G401.6 (cell line): ENCODE measurements around the gene IL1RAPL2.

Experiments used
- FAIRE-seq: peaks from 2 replicates; lab custom pipeline; 2012; peaks lifted over from hg19 to GRCh38; lab: Jason Lieb, UNC

IL1RAPL2 gene

DNA sequence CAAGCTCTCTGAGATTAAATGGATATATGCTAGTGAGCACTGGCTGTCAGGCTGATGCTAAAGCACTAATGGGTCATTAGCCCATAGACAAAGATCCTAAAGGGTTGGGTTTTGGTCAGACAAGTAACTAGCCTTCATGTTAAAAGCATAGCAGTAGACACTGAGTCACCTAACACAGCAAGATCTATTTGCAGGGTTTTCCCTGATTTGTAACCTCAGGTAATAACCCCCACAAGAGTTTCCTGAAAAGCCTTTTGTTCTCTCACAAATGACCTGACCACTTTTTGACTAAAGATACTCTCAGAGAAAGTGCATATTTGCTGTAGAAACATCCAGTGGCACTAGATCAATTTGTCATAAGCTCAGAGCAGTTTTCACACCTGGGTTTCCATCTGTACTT, 905.6 kb downstream of the IL1RAPL2 start:
- no peak for FAIRE-seq

DNA sequence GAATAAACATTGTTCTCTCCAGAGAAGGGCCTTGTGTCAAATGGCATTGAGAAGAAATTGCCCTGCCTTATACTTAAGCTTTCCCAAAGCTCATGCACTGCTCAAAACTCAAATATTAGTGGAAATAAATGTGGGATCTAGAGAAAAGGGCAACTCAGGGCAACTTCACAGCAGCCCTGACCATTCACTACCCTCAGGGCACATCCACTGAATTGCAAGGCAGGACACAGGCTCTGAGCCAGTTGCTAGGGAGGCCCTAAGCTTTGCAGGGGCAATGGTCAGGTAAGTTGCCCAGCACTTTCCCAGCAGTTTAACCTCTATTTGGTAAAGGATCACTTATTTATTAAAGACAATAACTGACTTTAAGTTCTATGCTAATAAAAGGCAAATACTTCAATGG, 909.8 kb downstream of the IL1RAPL2 start:
- FAIRE-seq = no peak

DNA sequence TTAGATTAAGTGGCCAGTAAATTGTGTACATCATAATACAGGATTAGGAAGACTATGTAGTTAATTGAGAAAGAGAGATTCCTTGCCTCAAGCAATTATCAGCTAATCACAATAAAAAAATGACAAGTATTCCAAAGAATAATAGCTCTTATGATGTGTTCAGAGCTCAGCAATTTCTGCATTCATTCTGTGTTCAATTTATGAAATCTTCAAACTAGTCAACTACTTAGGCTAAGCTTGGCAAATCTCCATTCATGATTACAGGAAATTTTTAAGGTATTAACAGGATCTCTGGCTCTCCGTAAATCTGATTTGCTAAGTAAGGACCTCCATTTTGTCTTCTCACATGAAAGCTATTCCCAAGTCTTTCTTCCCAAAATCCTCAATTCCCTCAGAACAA, 911.4 kb downstream of the IL1RAPL2 start:
- FAIRE-seq = no peak

DNA sequence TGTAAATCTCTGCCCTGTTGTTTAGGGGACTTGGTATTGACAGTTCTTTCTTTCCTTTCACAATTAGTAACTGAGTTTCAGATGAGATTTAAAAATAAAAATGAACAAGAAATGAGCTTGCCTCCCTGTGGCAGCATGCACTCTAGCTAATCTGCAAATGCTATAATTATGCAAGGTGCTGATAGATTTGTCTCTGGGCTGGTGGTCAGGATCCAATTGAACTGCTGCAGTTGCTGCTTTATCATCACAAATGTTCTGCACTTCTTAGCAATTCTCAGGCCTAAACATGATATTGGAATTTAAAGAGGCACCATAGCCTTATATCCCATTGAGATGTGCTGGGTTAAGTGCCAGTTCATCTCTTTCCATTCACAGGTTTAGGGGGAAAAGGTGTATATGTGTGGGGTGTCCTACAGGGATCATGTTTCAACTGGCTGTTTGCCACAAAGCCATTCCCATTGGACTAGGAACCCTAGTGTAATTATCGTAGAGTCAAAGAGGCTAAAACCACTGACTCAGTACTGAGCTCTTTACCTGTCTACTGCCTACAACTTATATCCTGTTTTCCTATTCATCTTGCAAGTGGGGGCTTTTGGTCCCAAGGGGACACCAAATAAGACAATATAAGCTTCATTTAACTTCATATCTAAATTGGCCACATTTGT, 914.8 kb downstream of the IL1RAPL2 start:
- no peak for FAIRE-seq

DNA sequence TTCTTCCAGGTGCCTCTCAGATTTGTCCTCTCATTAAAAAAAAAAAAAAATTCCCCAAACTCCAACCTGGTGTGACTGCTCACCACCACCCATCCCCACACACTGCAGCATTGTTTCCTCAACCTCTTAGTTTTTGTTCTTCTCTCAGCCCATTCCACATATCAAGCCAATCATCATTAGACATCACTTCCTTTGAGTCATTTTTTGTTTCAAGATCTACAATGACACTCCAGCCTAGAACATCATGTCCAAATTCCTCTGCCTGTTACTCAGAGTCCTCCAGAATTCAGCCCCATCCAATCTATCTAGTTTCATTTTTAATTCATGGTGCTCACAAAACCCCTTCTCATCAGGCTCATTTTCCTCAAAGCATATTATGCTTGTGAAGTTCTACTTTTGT, 917.0 kb downstream of the IL1RAPL2 start:
- no peak for FAIRE-seq

DNA sequence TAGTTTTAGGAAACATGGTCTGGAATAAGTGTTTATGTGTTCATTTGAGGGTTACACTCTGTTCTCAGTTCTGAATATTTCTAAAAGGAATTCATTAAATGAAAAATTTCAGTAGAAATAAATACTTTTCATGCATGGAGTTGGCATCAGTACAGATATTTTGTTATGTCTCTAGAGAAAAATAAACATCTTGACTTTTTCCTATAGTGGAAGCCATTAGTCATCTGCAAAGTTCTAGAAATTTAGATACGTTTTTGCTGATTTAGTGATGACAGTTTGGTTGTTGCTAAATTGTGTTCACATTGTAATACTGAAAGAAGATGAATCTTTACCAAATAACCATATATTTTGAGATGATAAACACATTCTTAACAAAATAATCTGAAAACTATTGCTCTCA, 922.7 kb downstream of the IL1RAPL2 start:
- FAIRE-seq = no peak

DNA sequence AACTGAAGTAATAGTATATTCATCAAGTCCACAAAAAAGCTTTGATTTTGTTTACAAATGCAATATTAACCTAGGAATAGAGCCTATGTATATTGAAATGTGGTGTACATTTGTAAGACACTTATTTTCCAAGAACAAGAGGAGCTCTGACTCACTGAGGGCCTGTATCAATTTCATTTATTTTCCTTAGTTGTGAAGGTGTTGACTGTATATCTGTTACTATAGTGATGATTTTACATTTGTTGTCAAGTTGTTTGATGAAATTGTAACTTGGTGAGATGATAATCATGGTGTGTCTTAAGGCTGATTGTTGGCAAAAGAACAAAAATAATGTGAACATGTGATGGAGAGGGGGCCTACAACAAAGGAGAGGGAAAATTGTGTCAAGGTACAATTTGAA, 929.4 kb downstream of the IL1RAPL2 start:
- FAIRE-seq = no peak

DNA sequence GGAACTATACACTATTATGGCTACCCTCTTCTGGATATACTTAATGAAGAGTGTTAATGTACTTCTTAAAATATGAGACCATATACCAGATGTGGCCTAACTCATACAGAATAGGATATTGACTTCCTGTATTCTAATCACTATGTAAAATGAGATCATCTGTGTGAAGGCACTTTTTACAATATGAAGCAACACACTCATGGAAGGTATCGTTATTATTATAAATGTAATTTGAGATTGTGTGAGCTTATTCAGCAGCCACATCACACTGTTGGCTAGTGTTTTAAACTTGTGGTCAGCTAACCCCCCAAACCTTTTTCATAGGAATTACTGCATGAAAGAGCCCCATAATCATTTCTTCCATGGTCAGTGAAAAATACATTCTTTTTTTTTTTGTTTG, 936.3 kb downstream of the IL1RAPL2 start:
- no peak for FAIRE-seq

DNA sequence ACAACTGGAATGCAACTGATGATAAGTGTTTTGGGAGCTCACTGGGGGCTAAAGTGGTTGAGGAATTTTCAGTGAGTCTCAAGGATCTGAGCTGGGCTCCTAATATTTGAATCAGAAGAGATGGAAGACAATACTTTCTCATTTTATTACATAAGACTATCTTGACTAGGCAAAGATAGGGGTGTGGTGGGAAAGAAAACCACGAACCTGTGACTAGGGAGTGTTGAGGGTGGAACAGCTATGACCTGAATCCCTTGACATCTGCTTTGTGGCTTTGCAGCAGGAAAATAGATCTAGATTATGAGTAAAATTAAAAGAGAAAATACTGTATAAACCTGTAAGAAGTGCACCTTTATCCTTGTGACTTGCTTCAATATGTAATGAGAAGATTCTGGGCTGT, 949.6 kb downstream of the IL1RAPL2 start:
- no peak for FAIRE-seq

DNA sequence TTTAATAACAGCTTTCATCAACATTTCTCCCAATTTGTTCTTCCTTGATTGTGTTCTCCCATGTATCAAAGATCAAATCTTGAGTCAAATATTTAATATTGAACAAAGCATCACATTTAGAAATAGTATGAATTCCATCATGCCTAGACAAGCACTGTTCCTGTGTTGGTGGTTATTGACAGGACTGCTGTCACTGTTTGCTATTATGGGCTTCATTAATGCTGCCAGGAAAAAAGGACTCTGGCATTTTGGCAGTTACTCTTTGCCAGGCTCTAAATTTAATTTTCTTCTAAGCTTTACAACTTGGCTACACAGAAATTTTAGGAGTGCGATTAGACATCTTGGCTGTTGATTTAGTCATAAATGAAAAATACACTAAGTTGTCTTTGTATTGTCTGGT, 960.4 kb downstream of the IL1RAPL2 start:
- no peak for FAIRE-seq

DNA sequence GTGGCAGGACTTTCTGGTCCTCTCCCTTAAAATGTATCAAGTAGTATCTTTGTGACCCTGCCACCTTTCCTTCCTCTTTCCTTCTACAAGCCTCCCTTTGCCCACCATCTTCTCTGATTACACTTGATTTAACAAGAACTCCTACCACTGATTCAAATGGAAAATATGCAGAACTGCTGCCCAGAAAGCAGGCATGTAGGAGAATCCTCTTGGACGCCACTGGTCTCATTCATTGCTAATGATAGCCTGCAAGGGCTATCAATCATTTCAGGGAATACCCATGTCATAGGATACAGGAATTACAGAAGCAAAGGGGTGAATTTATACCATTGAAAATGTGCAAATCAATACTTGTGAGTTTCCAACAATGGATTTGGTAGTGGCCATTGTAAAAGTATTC, 961.8 kb downstream of the IL1RAPL2 start:
- no peak for FAIRE-seq

DNA sequence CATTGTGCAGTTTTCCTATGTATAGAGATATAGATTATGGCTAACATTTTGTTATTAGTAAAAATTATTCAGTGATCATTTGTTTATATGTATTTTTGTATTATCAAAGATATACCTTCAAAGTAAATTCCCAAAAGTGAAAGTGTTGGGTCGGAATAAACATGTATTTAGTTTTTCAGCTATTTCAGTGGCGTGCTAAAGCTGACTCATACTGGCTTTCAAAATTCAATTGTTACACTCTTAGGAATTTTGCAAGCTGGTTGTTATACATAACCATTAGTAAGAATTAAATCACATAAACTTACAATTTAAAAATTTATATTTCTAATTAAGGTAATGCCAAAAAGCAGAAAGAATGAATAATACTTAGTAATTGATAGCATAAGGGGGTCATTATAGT, 968.0 kb downstream of the IL1RAPL2 start:
- no peak for FAIRE-seq

DNA sequence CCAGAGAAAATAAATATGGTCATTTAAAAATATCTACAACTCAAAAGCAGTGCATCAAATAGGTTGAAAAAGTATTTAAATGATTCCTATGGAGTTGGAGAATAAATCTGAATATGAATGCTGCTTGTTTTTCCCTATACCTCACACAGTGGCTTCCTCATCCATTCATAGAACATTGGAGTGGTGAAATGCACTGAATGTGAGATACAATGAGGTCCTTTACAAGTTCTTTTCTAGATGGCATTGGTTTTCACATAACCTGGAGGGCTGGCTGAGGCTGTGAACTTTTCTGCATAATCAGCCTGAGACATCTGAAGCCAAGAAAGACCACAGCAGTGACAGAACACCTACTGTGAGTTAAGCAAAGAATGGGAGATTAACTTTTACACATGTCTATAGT, 977.3 kb downstream of the IL1RAPL2 start:
- FAIRE-seq = no peak

DNA sequence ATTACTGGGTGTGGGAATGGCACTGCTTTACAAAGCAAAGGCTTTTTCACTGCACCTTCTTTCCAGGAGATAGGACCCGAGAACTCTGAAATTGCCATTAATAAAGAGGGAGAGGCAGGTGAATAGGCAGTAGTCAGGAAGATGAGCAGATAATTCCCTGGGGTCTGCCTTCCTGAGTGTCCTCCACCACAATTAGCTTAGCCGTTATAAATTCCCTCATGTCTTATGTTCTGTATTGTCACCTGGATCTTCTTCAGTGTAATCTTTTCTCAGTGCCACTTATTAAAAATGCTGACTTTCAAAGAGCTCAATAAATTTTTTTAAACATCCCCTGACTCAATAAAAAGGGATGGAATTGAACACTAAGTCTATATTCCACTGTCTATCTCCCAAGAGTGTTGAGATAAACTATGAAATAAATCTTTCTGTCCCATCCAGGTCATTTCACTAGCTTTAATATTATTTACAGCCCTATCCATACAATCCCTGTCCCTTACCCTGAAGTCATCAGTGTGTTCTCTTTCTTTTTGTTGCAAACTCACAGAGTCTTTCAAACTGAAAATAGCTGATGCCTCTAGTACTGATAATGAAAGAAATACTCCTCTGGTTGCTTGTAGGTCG, 984.2 kb downstream of the IL1RAPL2 start:
- no peak for FAIRE-seq

DNA sequence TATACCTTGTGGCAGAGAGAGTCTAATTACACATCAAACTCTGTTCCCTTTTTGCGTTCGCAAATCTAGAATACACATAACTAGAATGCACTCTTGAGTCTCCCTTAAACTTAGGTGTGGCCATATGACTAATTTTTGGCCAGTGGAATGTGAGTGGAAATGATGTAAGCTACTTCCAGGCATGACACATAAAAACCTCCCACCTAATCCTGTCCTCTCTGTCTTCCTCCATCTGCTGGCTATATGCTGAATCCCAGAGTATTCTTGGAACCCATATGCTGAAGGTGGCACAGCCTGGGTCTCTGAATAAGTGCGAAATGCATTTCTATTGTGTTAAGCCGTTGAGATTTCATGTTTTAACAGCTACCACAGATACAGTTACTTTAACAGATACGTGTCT, 986.4 kb downstream of the IL1RAPL2 start:
- no peak for FAIRE-seq

DNA sequence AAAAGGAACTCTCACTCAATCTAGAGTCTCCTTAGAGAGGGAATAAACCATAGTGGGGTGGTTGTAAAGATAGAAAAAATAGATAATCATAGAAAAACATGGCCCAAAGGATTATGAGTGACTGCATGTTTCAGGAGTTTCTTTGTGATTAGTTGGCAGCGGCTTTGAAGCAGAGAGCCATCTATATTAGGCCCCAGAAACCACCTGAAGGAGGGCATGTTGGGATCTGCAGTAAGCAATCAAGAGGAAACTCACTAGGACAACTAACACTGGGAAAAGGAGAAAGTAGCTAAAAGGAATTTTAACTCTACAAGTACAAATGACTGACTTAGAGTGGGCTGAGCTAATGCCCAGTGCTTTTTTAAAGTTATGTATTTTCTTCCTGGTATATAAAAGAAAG, 987.1 kb downstream of the IL1RAPL2 start:
- FAIRE-seq = no peak

DNA sequence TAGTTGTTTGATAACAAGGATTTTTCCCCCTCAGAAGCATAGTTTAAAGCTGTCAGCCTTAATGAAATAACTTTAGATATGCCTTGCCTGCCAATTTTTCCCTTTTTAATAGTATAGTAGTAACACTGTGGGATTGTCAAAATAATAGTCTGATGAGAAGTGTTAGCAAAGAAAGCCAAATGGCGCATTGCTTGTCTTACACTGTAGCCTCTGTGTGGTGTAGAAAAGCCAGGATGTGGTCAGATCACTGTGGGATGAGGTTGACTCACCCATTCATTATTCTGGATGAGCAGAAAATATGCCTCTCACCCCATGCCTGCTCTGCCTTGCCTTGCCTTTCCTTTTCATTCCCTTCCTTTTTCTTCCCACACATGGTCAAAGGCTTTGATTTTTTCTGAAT, 998.5 kb downstream of the IL1RAPL2 start:
- FAIRE-seq = no peak

DNA sequence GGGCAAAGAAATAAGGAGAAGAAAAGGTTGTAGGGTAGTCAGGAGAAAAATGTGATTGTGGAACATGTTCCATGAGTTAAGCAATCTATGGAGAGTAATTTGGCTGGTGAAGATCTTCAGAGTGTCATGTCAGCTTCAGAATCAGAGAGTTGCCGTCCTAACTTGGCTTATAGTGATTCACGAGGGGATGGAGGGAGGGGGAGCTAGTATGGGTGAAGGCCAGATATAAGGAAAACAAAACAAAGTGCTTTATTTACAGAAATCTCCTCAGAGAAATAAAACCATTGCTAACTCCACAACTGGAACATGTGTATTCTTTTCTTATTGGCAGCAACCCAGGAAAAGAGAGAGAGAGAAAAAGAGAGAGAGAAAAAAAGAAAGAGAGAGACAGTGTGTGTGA, 999.9 kb downstream of the IL1RAPL2 start:
- FAIRE-seq = no peak

DNA sequence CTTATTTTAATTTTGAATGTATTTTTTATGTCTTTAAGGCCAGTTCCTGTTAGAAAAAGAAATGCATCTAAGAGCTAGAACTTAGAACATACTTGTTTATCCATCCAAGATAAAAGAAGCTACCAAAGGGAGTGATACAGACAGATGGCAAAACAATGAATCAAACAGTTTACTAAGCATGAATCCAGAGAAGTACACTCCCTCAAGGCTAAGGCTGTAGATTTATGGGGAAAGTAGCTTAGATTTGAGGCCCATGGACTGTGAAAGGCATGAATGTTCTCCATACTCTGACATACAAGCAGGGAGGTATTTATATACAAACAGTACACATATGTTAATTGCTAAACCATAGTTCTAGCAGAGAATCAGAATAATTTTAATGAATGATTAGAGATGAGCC, 1001.1 kb downstream of the IL1RAPL2 start:
- FAIRE-seq = no peak

DNA sequence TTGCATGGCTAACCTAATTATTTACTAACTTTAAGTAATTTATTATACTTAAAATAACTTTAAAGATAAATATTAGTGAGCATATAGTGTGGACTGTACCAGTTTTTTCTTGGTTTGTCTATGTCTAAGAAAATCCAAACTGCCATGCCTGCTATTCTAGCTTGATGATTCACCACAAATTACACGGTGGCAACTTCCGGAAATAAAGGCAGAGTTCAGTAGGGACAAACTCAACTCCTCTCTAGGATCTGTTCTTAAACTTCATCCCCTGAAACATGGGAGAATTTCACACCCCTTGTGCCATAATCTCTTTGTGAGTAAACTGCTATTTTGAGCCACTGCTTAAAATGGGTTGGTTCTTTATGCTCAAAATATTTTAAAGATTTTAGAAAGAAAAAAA, 1042.7 kb downstream of the IL1RAPL2 start:
- no peak for FAIRE-seq

DNA sequence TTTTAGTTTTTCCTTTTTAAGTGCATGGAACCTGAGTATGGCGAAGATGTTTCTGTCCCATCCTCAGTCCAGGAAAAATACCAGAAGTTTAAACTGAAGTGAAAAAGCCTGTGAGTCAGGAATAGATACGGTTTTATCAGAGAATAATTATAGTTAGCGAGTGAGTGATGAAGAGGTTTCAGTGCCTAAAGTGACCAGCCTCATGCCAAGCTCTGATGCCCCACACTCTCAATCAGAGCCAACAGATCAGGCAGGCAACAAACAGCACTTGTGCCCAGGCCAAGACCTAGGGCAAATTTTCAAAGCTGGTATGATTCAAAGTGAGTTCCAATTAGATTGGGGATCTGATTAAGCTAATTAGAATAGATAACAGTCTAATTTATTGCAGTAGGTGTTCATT, 1043.5 kb downstream of the IL1RAPL2 start:
- FAIRE-seq = no peak

DNA sequence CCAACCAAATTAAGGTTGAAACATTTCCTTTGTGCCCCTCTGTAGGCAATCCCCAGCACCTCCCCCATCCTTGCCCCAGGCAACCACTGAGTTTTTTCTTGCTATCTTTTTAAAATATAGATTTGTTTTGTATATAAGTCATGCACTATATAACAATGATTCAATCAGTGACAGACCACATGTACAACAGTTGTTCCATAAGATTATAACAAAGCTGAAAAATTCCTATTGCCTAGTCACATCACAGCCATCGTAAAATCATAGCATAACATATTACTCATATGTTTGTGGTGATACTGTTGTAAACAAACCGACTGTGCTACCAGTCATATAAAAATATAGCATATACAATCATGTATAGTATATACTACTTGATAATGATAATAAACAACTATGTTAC, 1044.4 kb downstream of the IL1RAPL2 start:
- FAIRE-seq = no peak

DNA sequence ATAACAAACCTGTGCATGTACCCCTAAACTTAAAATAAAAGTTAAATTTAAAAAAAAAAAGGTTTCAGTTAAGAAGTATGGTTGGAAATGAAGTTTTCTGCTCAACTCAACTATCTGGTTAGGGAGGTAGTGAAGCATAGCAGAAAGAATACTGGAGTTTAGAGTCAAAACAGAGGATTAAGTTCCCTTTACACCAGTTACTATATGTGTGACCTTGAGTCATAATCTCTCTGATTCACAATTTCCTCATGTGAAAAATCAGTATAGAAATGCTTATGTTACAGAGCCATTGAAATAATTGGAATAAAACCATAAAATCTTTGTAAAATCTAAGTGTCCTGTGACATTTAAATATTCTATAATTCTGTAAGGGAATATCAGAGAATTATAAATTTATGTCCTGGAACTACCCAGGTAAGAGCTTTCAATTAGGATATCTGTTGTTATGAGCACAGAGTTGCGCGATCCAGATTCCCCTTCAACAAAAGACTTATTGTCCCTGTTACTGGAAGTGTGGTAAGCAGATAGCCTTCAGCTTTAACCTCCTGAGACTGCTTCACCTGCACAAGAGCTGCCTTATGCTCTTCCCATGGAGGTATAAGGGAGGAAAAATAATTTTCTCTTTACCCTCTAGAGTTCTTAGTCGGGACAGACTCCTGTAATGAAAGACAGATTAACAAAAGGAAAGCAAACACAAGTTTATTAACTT, 1052.5 kb downstream of the IL1RAPL2 start:
- FAIRE-seq = no peak

DNA sequence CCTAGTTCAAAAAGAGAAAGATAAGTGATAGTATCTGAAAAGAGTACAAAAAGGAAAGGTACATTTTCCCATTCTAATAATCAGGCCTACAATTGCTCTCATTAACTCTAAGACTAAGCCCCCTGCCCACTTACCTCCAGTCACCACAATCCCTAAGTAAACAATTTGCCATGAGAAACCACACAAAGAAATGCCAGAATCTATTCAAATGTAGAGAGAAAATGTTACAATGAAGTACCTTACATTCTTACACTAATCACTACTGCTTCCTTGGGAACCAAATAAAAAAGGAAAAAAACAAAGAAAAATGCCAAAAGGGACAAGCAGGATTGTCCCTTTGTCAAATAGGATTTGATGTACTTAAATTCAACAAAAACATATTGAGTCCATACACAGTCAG, 1068.2 kb downstream of the IL1RAPL2 start:
- FAIRE-seq = no peak
